SK-N-SH (cell line): ENCODE measurements around the gene QSOX2.

Source experiments
- EP300 ChIP-seq, 2 experiments: IDR thresholded peaks; 2 replicates each; pipeline versions ENCODE4 v1.4.0 to v1.6.1; 2012; ENCODE audit warnings: borderline replicate concordance in 1 of 2, low read depth in 1 of 2, low read length in 1 of 2
- FOXM1 ChIP-seq: IDR thresholded peaks from 2 replicates; pipeline ENCODE4 v1.4.0; 2012; ENCODE audit warnings: low read depth, mild to moderate bottlenecking
- GATA2 ChIP-seq: sonication (generic); formaldehyde crosslinking; IDR thresholded peaks from 2 replicates; pipeline ENCODE4 v1.5.0; 2020; ENCODE audit warnings: mild to moderate bottlenecking, missing genetic modification reagents
- TF ChIP-seq, protein P1 (sequence below): IDR thresholded peaks from 2 replicates; pipeline ENCODE4 v1.6.1; 2012; ENCODE audit warnings: mild to moderate bottlenecking, low read depth, low read length, moderate library complexity
- TF ChIP-seq, protein P2 (sequence below): fragments of 200-600 bp; sonication (generic); IDR thresholded peaks from 2 replicates; pipeline ENCODE4 v1.6.1; 2017; ENCODE audit warnings: antibody characterized with exemption, mild to moderate bottlenecking, moderate library complexity

DNA sequence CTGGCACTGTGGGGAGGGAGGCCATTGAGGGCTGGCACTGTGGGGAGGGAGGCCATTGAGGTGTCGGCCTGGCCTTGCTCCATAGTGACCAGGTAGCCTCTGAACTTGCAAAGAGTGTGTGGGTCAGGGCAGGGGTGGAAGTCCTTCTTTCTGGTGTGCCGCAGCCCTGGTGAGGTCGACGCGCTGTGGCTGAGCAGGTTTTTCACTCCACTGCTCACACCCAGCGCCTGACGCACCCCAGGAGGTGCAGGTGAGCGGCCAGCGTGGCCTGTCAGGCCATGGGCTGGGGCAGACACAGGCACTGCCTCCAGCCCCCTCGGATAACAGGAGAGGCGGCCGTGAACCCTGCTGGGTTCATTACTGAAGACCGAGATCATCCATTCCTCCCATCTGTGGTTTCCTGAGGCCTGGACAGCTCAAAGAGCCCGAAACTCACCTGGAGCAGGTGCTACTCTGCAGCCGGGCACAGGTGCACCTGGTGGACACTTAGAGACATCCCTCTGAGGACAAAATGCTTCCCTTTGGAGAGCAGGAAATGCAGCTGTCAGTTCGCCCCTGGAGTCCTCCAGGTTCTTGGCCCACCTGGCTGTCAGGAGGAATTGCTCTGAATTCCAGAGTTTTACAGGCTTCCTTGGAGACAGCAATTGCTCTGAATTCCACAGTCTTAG is 73.1 kb downstream of the QSOX2 start:
- TF ChIP-seq, protein P1, sequence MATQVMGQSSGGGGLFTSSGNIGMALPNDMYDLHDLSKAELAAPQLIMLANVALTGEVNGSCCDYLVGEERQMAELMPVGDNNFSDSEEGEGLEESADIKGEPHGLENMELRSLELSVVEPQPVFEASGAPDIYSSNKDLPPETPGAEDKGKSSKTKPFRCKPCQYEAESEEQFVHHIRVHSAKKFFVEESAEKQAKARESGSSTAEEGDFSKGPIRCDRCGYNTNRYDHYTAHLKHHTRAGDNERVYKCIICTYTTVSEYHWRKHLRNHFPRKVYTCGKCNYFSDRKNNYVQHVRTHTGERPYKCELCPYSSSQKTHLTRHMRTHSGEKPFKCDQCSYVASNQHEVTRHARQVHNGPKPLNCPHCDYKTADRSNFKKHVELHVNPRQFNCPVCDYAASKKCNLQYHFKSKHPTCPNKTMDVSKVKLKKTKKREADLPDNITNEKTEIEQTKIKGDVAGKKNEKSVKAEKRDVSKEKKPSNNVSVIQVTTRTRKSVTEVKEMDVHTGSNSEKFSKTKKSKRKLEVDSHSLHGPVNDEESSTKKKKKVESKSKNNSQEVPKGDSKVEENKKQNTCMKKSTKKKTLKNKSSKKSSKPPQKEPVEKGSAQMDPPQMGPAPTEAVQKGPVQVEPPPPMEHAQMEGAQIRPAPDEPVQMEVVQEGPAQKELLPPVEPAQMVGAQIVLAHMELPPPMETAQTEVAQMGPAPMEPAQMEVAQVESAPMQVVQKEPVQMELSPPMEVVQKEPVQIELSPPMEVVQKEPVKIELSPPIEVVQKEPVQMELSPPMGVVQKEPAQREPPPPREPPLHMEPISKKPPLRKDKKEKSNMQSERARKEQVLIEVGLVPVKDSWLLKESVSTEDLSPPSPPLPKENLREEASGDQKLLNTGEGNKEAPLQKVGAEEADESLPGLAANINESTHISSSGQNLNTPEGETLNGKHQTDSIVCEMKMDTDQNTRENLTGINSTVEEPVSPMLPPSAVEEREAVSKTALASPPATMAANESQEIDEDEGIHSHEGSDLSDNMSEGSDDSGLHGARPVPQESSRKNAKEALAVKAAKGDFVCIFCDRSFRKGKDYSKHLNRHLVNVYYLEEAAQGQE: no peak
- TF ChIP-seq FOXM1 (no peak), EP300 (IDR thresholded peaks at IDR 0.05; ENCODE audit: borderline replicate concordance in 1 of 2, low read depth in 1 of 2, low read length in 1 of 2) (no peak), GATA2 (CRISPR knock-in tag) (no peak)
- TF ChIP-seq, protein P2, sequence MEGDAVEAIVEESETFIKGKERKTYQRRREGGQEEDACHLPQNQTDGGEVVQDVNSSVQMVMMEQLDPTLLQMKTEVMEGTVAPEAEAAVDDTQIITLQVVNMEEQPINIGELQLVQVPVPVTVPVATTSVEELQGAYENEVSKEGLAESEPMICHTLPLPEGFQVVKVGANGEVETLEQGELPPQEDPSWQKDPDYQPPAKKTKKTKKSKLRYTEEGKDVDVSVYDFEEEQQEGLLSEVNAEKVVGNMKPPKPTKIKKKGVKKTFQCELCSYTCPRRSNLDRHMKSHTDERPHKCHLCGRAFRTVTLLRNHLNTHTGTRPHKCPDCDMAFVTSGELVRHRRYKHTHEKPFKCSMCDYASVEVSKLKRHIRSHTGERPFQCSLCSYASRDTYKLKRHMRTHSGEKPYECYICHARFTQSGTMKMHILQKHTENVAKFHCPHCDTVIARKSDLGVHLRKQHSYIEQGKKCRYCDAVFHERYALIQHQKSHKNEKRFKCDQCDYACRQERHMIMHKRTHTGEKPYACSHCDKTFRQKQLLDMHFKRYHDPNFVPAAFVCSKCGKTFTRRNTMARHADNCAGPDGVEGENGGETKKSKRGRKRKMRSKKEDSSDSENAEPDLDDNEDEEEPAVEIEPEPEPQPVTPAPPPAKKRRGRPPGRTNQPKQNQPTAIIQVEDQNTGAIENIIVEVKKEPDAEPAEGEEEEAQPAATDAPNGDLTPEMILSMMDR: no peak
